GM21526 (cell line): ENCODE data around the gene ZBTB17.

Experiments
- ATAC-seq: cut with Tn5 transposase; IDR thresholded peaks from one replicate; pipeline ENCODE4 v1.9.1; 2021; ENCODE audit warnings: moderate library complexity; ENCODE audit not compliant: unreplicated experiment, low FRiP score

ZBTB17 gene

GRCh38 chr1:15963363-15963967 lies 12.4 kb downstream of the ZBTB17 start:
- ATAC-seq = no peak

- no peak for ATAC-seq
Observed at GRCh38 chr1:15962671-15963362, 13.1 kb downstream of the ZBTB17 start.

- ATAC-seq = no peak
Observed at GRCh38 chr1:15962176-15962575, 13.7 kb downstream of the ZBTB17 start.

- no peak for ATAC-seq
Observed at GRCh38 chr1:15961492-15961891, 14.4 kb downstream of the ZBTB17 start.

- ATAC-seq = no peak
Observed at GRCh38 chr1:15960808-15961207, 15.1 kb downstream of the ZBTB17 start.

- ATAC-seq = no peak
Observed at GRCh38 chr1:15959827-15960446, 16.0 kb downstream of the ZBTB17 start.

- no peak for ATAC-seq
Observed at GRCh38 chr1:15959424-15959823, 16.5 kb downstream of the ZBTB17 start.

GRCh38 chr1:15958793-15959192 lies 17.1 kb downstream of the ZBTB17 start:
- no peak for ATAC-seq

GRCh38 chr1:15958111-15958510 lies 17.8 kb downstream of the ZBTB17 start:
- ATAC-seq = no peak

GRCh38 chr1:15957221-15958095 lies 18.4 kb downstream of the ZBTB17 start:
- ATAC-seq = no peak

GRCh38 chr1:15956150-15956549 lies 19.8 kb downstream of the ZBTB17 start:
- no peak for ATAC-seq

GRCh38 chr1:15955552-15955951 lies 20.3 kb downstream of the ZBTB17 start:
- no peak for ATAC-seq

GRCh38 chr1:15954316-15954715 lies 21.6 kb downstream of the ZBTB17 start:
- no peak for ATAC-seq

GRCh38 chr1:15953791-15954241 lies 22.1 kb downstream of the ZBTB17 start:
- ATAC-seq = no peak

- no peak for ATAC-seq
Observed at GRCh38 chr1:15953294-15953771, 22.6 kb downstream of the ZBTB17 start.

GRCh38 chr1:15952317-15953258 lies 23.3 kb downstream of the ZBTB17 start:
- ATAC-seq = no peak

- ATAC-seq = no peak
Observed at GRCh38 chr1:15951341-15952153, 24.4 kb downstream of the ZBTB17 start.

GRCh38 chr1:15950763-15951295 lies 25.1 kb downstream of the ZBTB17 start:
- no peak for ATAC-seq

GRCh38 chr1:15950302-15950701 lies 25.6 kb downstream of the ZBTB17 start:
- ATAC-seq = no peak
